ENCODE data around the gene ADNP. TPM values are rescaled to one million over a fixed set of nuclear protein-coding genes. Genes with fewer than 3 reads are reported as not detected.

The ADNP gene
- 54.0 and 56.4 TPM in 2 replicates for total RNA-seq

DNA sequence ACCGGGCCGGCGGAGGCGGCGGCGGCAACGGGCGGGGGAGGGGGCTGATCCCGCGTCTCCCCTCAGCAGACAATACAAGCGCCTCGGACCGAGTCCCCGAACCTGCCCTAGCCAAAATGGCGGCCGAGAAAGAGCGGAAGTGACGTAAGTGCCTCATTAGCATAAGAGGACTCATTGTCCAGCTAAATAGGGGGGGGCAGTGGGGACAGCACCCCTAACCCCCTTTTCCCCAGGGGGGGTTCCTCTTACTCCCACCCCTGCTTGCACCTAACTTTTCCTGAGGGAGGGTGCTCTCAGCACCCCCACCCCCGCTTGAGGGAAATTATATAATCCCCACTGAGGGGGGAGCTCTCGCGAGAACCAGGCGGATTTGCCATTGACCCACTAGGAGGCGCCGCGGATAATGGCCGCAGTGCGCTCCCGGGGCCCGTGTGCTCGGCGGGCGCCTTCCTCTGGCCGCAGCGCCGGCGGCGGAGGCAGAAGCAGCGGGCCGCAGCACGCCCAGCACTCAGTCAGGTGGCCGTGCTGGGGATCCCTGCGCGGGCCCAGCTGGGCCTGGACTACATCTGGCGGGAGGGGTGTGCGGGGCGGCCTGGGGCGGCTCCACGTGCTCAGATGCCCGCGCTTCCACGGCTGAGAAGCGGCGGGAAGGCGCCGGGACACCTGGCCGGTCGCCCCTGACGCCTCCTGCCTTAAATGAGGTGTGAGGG, at the start of gene ADNP:
Gene ADNP, minus strand, starts transcription at position 132 of the 710 bp plus-strand sequence. CDS start 27,441 bp downstream, outside the sequence.

GRCh38 chr20:50958615-50959542, 27.6 kb upstream of the ADNP start, which contains the start of gene MOCS3:
TSS of gene MOCS3 (plus strand) at chr20:50958818. CDS start at chr20:50958843, 25 bp downstream.

DNA sequence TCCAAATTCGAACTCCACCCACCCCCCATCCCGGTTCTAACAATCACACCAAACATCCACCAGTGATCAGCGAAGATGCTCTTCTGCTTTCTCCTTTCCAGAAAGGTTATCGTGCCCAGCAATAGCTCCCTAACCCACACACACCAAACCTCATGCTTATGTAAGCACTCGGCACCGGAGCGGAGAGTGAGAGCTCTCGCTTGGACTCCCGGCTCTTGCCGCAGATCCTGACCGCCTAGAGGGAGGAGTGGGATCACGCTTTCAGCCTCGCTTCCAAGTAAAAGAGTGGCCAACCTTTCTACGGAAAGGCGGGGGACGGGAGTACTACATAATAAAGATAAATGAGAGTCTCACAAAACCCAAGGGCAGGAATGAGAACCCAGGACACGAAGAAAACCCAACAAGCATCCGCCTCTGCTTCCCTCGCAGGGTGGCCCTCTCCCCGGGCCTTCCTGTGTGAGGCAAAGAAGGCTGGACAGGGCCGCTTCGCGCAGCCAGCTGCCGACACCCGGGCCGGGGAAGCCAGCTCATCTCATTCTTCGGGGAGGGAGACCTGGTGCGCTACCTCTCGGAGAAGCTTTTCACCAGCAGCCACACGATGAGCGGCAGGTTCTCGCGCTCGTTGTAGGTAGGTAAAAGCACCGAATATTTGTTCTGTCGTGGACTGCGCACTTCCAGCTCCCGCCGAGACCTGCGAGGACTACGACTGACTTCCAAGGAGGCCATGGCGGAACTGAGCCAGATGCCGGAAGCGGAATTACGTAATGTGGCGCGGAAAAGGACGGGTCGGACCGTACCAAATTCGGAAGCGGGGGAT, 26.8 kb upstream of the ADNP start, which contains the start of gene DPM1:
Gene DPM1, minus strand, starts transcription at position 735 of the 817 bp plus-strand sequence. Its CDS starts 9 bp downstream, at position 726.

Small RNA genes within 50 kb of the gene (small RNA-seq; reads per million reads assigned to genes)
- not detected for gene TMSB4XP6

Other genes with a start within 250 kb of the ADNP start
- not detected in 2 replicates for gene RIPOR3, start 239.9 kb downstream of the ADNP start, total RNA-seq
- gene PARD6B, start 199.9 kb downstream of the ADNP start, total RNA-seq, result 0.27 and 0.43 TPM in 2 replicates
- 1.0 and 2.9 TPM in 2 replicates for gene BCAS4, start 136.4 kb downstream of the ADNP start, total RNA-seq
- gene DPM1, start 27.1 kb upstream of the ADNP start, total RNA-seq, result 91.2 and 102 TPM in 2 replicates
- 7.4 and 9.0 TPM in 2 replicates for gene MOCS3, start 27.4 kb upstream of the ADNP start, total RNA-seq
- 0.40 and 1.5 TPM in 2 replicates for gene KCNG1, start 91.7 kb upstream of the ADNP start, total RNA-seq

Measured in thoracic aorta endothelial cell (primary cell).